HepG2 (cell line): ENCODE results near the gene SIN3A. TPM values are rescaled to one million over a fixed set of nuclear protein-coding genes. Genes with fewer than 3 reads are reported as not detected.
A peak's percentile ranks its signal among the peaks of the same experiment; 100 is the strongest.

Experiments
- HOXA5 ChIP-seq: sonication (generic); formaldehyde crosslinking; IDR thresholded peaks from 2 replicates; pipeline ENCODE4 v1.4.0; 2020; ENCODE audit warnings: missing genetic modification reagents
- RCOR2 ChIP-seq: IDR thresholded peaks from 2 replicates; pipeline ENCODE4 v1.6.1; 2016; ENCODE audit warnings: missing biosample characterization, missing genetic modification reagents
- SAP130 ChIP-seq: IDR thresholded peaks from 2 replicates; pipeline ENCODE4 v1.6.1; 2016; ENCODE audit warnings: low read depth
- SRY ChIP-seq: sonication (generic); formaldehyde crosslinking; IDR thresholded peaks from 2 replicates; pipeline ENCODE4 v1.8.0; 2022; ENCODE audit warnings: mild to moderate bottlenecking, missing genetic modification reagents
- ZFP37 ChIP-seq: sonication (generic); formaldehyde crosslinking; IDR thresholded peaks from 2 replicates; pipeline ENCODE4 v1.4.0; 2020; ENCODE audit warnings: missing genetic modification reagents, borderline replicate concordance
- ZFP62 ChIP-seq: sonication (generic); formaldehyde crosslinking; IDR thresholded peaks from 2 replicates; pipeline ENCODE4 v1.4.0; 2020; ENCODE audit warnings: missing genetic modification reagents
- ZNF143 ChIP-seq: sonication (generic); formaldehyde crosslinking; IDR thresholded peaks from 2 replicates; pipeline ENCODE4 v1.4.0; 2020; ENCODE audit warnings: missing genetic modification reagents
- ZNF788 ChIP-seq: sonication (generic); formaldehyde crosslinking; IDR thresholded peaks from 2 replicates; pipeline ENCODE4 v1.5.0; 2020; ENCODE audit warnings: mild to moderate bottlenecking, missing genetic modification reagents, borderline replicate concordance
- ZNF792 ChIP-seq: IDR thresholded peaks from 2 replicates; pipeline ENCODE4 v1.6.1; 2016
- polyA plus RNA-seq, 8 experiments: library from polyadenylated mRNA; depleted of rRNA in 3 of 8; stranded (reverse) in 7 of 8; unstranded in 1 of 8; fragments of >200 nt; fragmentation: Illumina TruSeq in 4 of 8; extraction: Trizol in 4 of 8; gene quantifications; 2 replicates each; pipeline versions ENCODE4 v1.2.1 to v1.2.3, GENCODE V29; 2011 to 2016; ENCODE audit warnings: low read depth in 4 of 8, missing spikeins in 1 of 8, mixed read lengths in 1 of 8; ENCODE audit not compliant: insufficient read depth in 1 of 8
- total RNA-seq, 5 experiments: library from RNA; depleted of rRNA; stranded (reverse); fragments of >200 nt; fragmentation: Illumina TruSeq; extraction: Trizol; gene quantifications; 2 replicates each; pipeline ENCODE4 v1.2.3, GENCODE V29; 2016; ENCODE audit warnings: low read depth in 1 of 5
- TF ChIP-seq, protein P1 (sequence below): sonication (generic); formaldehyde crosslinking; IDR thresholded peaks from 2 replicates; pipeline ENCODE4 v1.8.1; 2023; ENCODE audit warnings: mild to moderate bottlenecking, missing genetic modification reagents
- TF ChIP-seq, protein P2 (sequence below): sonication (generic); formaldehyde crosslinking; IDR thresholded peaks from 2 replicates; pipeline ENCODE4 v1.8.1; 2023; ENCODE audit warnings: mild to moderate bottlenecking, missing genetic modification reagents
- TF ChIP-seq, protein P3 (sequence below): sonication (generic); formaldehyde crosslinking; IDR thresholded peaks from 2 replicates; pipeline ENCODE4 v1.4.0; 2020; ENCODE audit warnings: missing genetic modification reagents, borderline replicate concordance
- TF ChIP-seq, protein P4 (sequence below): sonication (generic); formaldehyde crosslinking; IDR thresholded peaks from 2 replicates; pipeline ENCODE4 v1.4.0; 2020; ENCODE audit warnings: missing genetic modification reagents
- TF ChIP-seq, protein P5 (sequence below): sonication (generic); formaldehyde crosslinking; IDR thresholded peaks from 2 replicates; pipeline ENCODE4 v1.4.0; 2020; ENCODE audit warnings: missing genetic modification reagents
- TF ChIP-seq, protein P6 (sequence below): sonication (generic); formaldehyde crosslinking; IDR thresholded peaks from 2 replicates; pipeline ENCODE4 v1.5.0; 2020; ENCODE audit warnings: mild to moderate bottlenecking, missing genetic modification reagents
- TF ChIP-seq, protein P7 (sequence below): sonication (generic); formaldehyde crosslinking; IDR thresholded peaks from 2 replicates; pipeline ENCODE4 v1.9.0; 2022; ENCODE audit warnings: missing genetic modification reagents, mild to moderate bottlenecking, borderline replicate concordance

Gene SIN3A
- total and polyA plus RNA-seq, 2 of the 13 experiments (the other 11 are each of a cell fraction or from before 2014, with no cell fraction given) = 16.1 to 28.1 TPM

DNA sequence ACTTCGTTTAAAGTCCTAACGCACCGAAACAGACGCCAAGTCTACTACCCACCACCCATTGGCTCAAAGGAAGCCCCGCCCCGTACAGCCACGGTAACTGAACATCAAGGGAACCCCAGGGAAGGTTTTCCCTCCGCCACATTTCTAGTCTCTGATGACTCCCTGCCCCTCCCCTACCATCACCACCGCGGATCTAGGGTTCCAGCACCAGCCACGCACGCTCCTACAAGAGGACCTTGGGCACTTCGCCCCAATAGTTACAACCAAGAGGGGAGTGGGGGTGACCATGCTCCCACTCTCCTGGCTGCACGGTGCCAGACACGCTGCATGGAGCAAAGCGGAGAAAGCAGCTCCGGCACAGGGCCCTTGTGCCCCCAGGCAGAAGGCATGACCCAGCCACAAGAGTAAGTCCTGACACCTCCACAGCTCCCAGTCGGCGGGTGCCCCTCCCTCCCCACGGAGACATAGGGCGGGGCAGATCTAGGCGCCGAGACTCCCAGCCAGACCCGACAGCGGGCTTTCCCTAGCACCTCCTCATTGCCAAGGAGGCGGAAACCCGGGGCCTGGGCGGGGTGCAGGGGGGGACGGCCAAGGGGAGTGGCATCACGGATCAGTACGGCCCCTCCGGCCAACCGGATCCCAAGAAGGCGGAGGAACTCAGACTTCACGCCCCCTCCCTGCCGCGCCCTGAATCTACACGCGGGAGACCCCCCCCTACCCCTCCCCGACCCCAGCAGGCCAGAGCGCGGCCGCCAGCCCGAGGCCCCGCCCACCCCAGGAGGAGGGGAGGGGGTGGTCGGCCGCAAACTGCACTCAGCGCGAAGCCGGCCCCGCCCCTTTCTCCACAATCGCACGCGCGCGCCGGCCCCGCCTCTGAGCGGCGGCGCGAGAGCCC is 936 bp downstream of the SIN3A start (continued):
- TF ChIP-seq ZNF792 (CRISPR knock-in tag) (0 out of 2 replicates have a peak, but pooled peaks have one; percentile 18), ZNF788 (CRISPR knock-in tag) (peak; percentile 63; the same call in 1 of the 2 replicates), RCOR2 (CRISPR knock-in tag) (no peak), SRY (CRISPR knock-in tag) (peak; percentile 72; the same call in 1 of the 2 replicates), ZNF143 (no peak), ZFP37 (CRISPR knock-in tag) (0 out of 2 replicates have a peak, but pooled peaks have one; percentile 40), SAP130 (CRISPR knock-in tag) (peak; percentile 71; the same call in 1 of the 2 replicates), HOXA5 (CRISPR knock-in tag) (0 out of 2 replicates have a peak, but pooled peaks have one; percentile 27), ZFP62 (CRISPR knock-in tag) (no peak)
- TF ChIP-seq, protein P1, sequence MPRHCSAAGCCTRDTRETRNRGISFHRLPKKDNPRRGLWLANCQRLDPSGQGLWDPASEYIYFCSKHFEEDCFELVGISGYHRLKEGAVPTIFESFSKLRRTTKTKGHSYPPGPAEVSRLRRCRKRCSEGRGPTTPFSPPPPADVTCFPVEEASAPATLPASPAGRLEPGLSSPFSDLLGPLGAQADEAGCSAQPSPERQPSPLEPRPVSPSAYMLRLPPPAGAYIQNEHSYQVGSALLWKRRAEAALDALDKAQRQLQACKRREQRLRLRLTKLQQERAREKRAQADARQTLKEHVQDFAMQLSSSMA (CRISPR knock-in tag) = peak; percentile 63; the same call in 1 of the 2 replicates
- TF ChIP-seq, protein P2, sequence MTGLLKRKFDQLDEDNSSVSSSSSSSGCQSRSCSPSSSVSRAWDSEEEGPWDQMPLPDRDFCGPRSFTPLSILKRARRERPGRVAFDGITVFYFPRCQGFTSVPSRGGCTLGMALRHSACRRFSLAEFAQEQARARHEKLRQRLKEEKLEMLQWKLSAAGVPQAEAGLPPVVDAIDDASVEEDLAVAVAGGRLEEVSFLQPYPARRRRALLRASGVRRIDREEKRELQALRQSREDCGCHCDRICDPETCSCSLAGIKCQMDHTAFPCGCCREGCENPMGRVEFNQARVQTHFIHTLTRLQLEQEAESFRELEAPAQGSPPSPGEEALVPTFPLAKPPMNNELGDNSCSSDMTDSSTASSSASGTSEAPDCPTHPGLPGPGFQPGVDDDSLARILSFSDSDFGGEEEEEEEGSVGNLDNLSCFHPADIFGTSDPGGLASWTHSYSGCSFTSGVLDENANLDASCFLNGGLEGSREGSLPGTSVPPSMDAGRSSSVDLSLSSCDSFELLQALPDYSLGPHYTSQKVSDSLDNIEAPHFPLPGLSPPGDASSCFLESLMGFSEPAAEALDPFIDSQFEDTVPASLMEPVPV = peak; percentile 56; the same call in 1 of the 2 replicates
- TF ChIP-seq, protein P3, sequence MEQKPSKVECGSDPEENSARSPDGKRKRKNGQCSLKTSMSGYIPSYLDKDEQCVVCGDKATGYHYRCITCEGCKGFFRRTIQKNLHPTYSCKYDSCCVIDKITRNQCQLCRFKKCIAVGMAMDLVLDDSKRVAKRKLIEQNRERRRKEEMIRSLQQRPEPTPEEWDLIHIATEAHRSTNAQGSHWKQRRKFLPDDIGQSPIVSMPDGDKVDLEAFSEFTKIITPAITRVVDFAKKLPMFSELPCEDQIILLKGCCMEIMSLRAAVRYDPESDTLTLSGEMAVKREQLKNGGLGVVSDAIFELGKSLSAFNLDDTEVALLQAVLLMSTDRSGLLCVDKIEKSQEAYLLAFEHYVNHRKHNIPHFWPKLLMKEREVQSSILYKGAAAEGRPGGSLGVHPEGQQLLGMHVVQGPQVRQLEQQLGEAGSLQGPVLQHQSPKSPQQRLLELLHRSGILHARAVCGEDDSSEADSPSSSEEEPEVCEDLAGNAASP (CRISPR knock-in tag) = 0 out of 2 replicates have a peak, but pooled peaks have one; percentile 4
- TF ChIP-seq, protein P4, sequence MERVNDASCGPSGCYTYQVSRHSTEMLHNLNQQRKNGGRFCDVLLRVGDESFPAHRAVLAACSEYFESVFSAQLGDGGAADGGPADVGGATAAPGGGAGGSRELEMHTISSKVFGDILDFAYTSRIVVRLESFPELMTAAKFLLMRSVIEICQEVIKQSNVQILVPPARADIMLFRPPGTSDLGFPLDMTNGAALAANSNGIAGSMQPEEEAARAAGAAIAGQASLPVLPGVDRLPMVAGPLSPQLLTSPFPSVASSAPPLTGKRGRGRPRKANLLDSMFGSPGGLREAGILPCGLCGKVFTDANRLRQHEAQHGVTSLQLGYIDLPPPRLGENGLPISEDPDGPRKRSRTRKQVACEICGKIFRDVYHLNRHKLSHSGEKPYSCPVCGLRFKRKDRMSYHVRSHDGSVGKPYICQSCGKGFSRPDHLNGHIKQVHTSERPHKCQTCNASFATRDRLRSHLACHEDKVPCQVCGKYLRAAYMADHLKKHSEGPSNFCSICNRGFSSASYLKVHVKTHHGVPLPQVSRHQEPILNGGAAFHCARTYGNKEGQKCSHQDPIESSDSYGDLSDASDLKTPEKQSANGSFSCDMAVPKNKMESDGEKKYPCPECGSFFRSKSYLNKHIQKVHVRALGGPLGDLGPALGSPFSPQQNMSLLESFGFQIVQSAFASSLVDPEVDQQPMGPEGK (CRISPR knock-in tag) = peak; percentile 94
- TF ChIP-seq, protein P5, sequence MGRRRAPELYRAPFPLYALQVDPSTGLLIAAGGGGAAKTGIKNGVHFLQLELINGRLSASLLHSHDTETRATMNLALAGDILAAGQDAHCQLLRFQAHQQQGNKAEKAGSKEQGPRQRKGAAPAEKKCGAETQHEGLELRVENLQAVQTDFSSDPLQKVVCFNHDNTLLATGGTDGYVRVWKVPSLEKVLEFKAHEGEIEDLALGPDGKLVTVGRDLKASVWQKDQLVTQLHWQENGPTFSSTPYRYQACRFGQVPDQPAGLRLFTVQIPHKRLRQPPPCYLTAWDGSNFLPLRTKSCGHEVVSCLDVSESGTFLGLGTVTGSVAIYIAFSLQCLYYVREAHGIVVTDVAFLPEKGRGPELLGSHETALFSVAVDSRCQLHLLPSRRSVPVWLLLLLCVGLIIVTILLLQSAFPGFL (CRISPR knock-in tag) = no peak
- TF ChIP-seq, protein P6, sequence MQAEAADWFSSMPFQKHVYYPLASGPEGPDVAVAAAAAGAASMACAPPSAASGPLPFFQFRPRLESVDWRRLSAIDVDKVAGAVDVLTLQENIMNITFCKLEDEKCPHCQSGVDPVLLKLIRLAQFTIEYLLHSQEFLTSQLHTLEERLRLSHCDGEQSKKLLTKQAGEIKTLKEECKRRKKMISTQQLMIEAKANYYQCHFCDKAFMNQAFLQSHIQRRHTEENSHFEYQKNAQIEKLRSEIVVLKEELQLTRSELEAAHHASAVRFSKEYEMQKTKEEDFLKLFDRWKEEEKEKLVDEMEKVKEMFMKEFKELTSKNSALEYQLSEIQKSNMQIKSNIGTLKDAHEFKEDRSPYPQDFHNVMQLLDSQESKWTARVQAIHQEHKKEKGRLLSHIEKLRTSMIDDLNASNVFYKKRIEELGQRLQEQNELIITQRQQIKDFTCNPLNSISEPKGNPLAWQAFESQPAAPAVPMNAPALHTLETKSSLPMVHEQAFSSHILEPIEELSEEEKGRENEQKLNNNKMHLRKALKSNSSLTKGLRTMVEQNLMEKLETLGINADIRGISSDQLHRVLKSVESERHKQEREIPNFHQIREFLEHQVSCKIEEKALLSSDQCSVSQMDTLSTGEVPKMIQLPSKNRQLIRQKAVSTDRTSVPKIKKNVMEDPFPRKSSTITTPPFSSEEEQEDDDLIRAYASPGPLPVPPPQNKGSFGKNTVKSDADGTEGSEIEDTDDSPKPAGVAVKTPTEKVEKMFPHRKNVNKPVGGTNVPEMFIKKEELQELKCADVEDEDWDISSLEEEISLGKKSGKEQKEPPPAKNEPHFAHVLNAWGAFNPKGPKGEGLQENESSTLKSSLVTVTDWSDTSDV (CRISPR knock-in tag) = no peak
- TF ChIP-seq, protein P7, sequence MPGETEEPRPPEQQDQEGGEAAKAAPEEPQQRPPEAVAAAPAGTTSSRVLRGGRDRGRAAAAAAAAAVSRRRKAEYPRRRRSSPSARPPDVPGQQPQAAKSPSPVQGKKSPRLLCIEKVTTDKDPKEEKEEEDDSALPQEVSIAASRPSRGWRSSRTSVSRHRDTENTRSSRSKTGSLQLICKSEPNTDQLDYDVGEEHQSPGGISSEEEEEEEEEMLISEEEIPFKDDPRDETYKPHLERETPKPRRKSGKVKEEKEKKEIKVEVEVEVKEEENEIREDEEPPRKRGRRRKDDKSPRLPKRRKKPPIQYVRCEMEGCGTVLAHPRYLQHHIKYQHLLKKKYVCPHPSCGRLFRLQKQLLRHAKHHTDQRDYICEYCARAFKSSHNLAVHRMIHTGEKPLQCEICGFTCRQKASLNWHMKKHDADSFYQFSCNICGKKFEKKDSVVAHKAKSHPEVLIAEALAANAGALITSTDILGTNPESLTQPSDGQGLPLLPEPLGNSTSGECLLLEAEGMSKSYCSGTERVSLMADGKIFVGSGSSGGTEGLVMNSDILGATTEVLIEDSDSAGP = peak; percentile 81; the same call in 1 of the 2 replicates
